GM23248 (cell line): ENCODE data around the gene ACTR10.

Experiments
- EZH2 ChIP-seq: fragments of 200-600 bp; sonication (generic); IDR thresholded peaks from 2 replicates; pipeline ENCODE4 v1.6.1; 2018; ENCODE audit warnings: antibody characterized with exemption, mild to moderate bottlenecking; ENCODE audit not compliant: insufficient read depth, poor library complexity, severe bottlenecking
- EZH2phosphoT487 ChIP-seq: fragments of 200-600 bp; sonication (generic); IDR thresholded peaks from 2 replicates; pipeline ENCODE4 v1.6.1; 2018; ENCODE audit warnings: antibody characterized with exemption, moderate library complexity, mild to moderate bottlenecking, low read depth; ENCODE audit not compliant: insufficient read depth

- TF ChIP-seq EZH2 (no peak), EZH2phosphoT487 (no peak)
These were observed 78.2 kb downstream of the ACTR10 start for GRCh38 chr14:58278177-58278576.
